Esophagus muscularis mucosa (tissue), 4 donors: Measurements from ENCODE around the gene ENOX1. TPM values are rescaled to one million over a fixed set of nuclear protein-coding genes. Genes with fewer than 3 reads are reported as not detected.

Experiments used
- DNase-seq: peaks from one replicate; pipeline ENCODE4 v3.0.0-alpha.2; 2017; ENCODE audit errors: extremely low spot score
- H3K27ac ChIP-seq, 4 donors: fragments of 200-600 bp; sonication (generic); replicated peaks in 1 of 4; 1 replicate in 3 of 4; 2 replicates in 1 of 4; pipeline ENCODE4 v1.5.1; 2016 to 2019; ENCODE audit warnings: mild to moderate bottlenecking in 1 of 4
- H3K27me3 ChIP-seq, 4 donors: fragments of 200-600 bp; sonication (generic); one replicate each; pipeline versions ENCODE4 v1.5.1 to v1.6.0; 2016 to 2019
- H3K36me3 ChIP-seq, 4 donors: fragments of 200-600 bp; sonication (generic); one replicate each; pipeline ENCODE4 v1.5.1; 2016 to 2019
- H3K4me1 ChIP-seq, 4 donors: fragments of 200-600 bp; sonication (generic); one replicate each; pipeline ENCODE4 v1.5.1; 2016 to 2019
- H3K4me3 ChIP-seq, 4 donors: fragments of 200-600 bp; sonication (generic); 1 replicate in 2 of 4; 2 replicates in 2 of 4; pipeline ENCODE4 v1.5.1; 2016 to 2019; ENCODE audit warnings: mild to moderate bottlenecking in 4 of 4, moderate library complexity in 1 of 4
- H3K9me3 ChIP-seq, 4 donors: fragments of 200-600 bp; sonication (generic); 1 replicate in 3 of 4; 2 replicates in 1 of 4; pipeline ENCODE4 v1.5.1; 2016 to 2019
- CTCF ChIP-seq, 3 experiments: fragments of 200-600 bp in 2 of 3; fragments of 450-650 bp in 1 of 3; sonication (generic) in 2 of 3; IDR thresholded peaks; one replicate each; pipeline ENCODE4 v1.5.1; 2017 to 2019; ENCODE audit warnings: antibody characterized with exemption in 3 of 3, mild to moderate bottlenecking in 2 of 3, moderate library complexity in 1 of 3
- EP300 ChIP-seq: sonication (generic); formaldehyde crosslinking; IDR thresholded peaks from one replicate; pipeline ENCODE4 v1.6.1; 2017; ENCODE audit warnings: antibody characterized with exemption
- POLR2A ChIP-seq: fragments of 450-650 bp; IDR thresholded peaks from one replicate; pipeline ENCODE4 v1.6.1; 2017; ENCODE audit warnings: antibody characterized with exemption, moderate library complexity, mild to moderate bottlenecking, low read depth
- POLR2AphosphoS5 ChIP-seq, 2 donors: sonication (generic); formaldehyde crosslinking; IDR thresholded peaks; one replicate each; pipeline ENCODE4 v1.6.1; 2017; ENCODE audit warnings: antibody characterized with exemption in 2 of 2
- WGBS: methylation state at CpG from one replicate; pipeline ENCODE4 v1.1.5; 2018; 5-methylcytosine and 5-hydroxymethylcytosine counted together
- intact Hi-C: fragments of 100-400 bp; cut with DNase I; formaldehyde crosslinking; loops from one replicate; pipeline ENCODE4 v1.15.1; 2023
- total RNA-seq, 4 donors: library from RNA; depleted of rRNA; stranded (reverse); fragments of >200 nt; gene quantifications; one replicate each; pipeline versions ENCODE4 v1.1.0 to v1.2.1, GENCODE V29; 2016

ENOX1 gene
- total RNA-seq, 4 donors from 2014 or later, result 9.3 to 14.1 (median 12.4) TPM

GRCh38 chr13:43264458-43264857 lies 522.3 kb downstream of the ENOX1 start:
- peaks cover 4 to 13% (median 10%) of the 10 kb centered on the region in 4 donors for H3K4me1 ChIP-seq
- 96% methylated on average over 1 of the region's 1 CpG for WGBS
- no peak for DNase-seq
- H3K4me3 ChIP-seq, result no peak overlapping the region
- intact Hi-C loops, result loop anchor here (10.0 kb wide), 1 partner anchor 520 kb away; the partner anchor contains the start of gene ENOX1
- H3K27me3 ChIP-seq, result no peaks in the 10 kb centered on the region
- no peak overlapping the region for H3K27ac ChIP-seq
- TF ChIP-seq EP300 (no peak), CTCF (IDR thresholded peaks at IDR 0.05) (no peak), POLR2AphosphoS5 (IDR thresholded peaks at IDR 0.05) (no peak), POLR2A (no peak)
- no peaks in the 10 kb centered on the region for H3K9me3 ChIP-seq
- no peaks in the 10 kb centered on the region for H3K36me3 ChIP-seq

- Histone ChIP-seq H3K9me3 (no peaks in the 10 kb centered on the region), H3K27ac (no peak overlapping the region), H3K4me1 (peaks cover 0 to 3% (median under 1%) of the 10 kb centered on the region in 4 donors), H3K4me3 (no peak overlapping the region), H3K36me3 (no peaks in the 10 kb centered on the region), H3K27me3 (no peaks in the 10 kb centered on the region)
- DNase-seq, result peak; percentile 50
- TF ChIP-seq POLR2AphosphoS5 (IDR thresholded peaks at IDR 0.05) (no peak), EP300 (no peak), CTCF (IDR thresholded peaks at IDR 0.05) (no peak), POLR2A (no peak)
- WGBS, result 94% methylated on average over 2 of the region's 2 CpGs
- intact Hi-C loops, result loop anchor here (10.0 kb wide), 1 partner anchor 522 kb away; the partner anchor contains the start of gene ENOX1
These were observed 523.7 kb downstream of the ENOX1 start for GRCh38 chr13:43263047-43263446.

GRCh38 chr13:43260999-43261398 lies 525.8 kb downstream of the ENOX1 start:
- 89% methylated on average over 5 of the region's 5 CpGs for WGBS
- intact Hi-C loops, result loop anchor here (10.0 kb wide), 1 partner anchor 524 kb away; the partner anchor contains the start of gene ENOX1
- TF ChIP-seq CTCF (IDR thresholded peaks at IDR 0.05), result no peak
- no peak for TF ChIP-seq POLR2A
- TF ChIP-seq POLR2AphosphoS5 (IDR thresholded peaks at IDR 0.05), result no peak
- no peak for TF ChIP-seq EP300

GRCh38 chr13:43258771-43259170 lies 528.0 kb downstream of the ENOX1 start:
- TF ChIP-seq POLR2AphosphoS5 (IDR thresholded peaks at IDR 0.05), result no peak
- no peak for TF ChIP-seq POLR2A
- TF ChIP-seq EP300, result no peak
- no peak for TF ChIP-seq CTCF (IDR thresholded peaks at IDR 0.05)
- DNase-seq, result peak; percentile 68
- Histone ChIP-seq H3K27me3 (no peaks in the 10 kb centered on the region), H3K4me3 (no peak overlapping the region), H3K36me3 (no peaks in the 10 kb centered on the region), H3K9me3 (no peaks in the 10 kb centered on the region), H3K27ac (no peak overlapping the region), H3K4me1 (no peaks in the 10 kb centered on the region)
- intact Hi-C loops, result no loop called here
- 93% methylated on average over 1 of the region's 1 CpG for WGBS

More at GRCh38 chr13:43260999-43261398, 525.8 kb downstream of the ENOX1 start:
- Histone ChIP-seq H3K4me1 (no peaks in the 10 kb centered on the region), H3K36me3 (no peaks in the 10 kb centered on the region), H3K27me3 (no peaks in the 10 kb centered on the region), H3K9me3 (no peaks in the 10 kb centered on the region), H3K27ac (no peak overlapping the region), H3K4me3 (no peak overlapping the region)
- peak; percentile 68 for DNase-seq

- no peak for TF ChIP-seq POLR2A
- TF ChIP-seq POLR2AphosphoS5 (IDR thresholded peaks at IDR 0.05), result no peak
- TF ChIP-seq CTCF (IDR thresholded peaks at IDR 0.05), result no peak
- no peak for TF ChIP-seq EP300
- H3K4me1 ChIP-seq, result no peaks in the 10 kb centered on the region
- H3K27ac ChIP-seq, result no peak overlapping the region
- no peak overlapping the region for H3K4me3 ChIP-seq
- intact Hi-C loops, result no loop called here
- no peaks in the 10 kb centered on the region for H3K9me3 ChIP-seq
- no peak for DNase-seq
- no peaks in the 10 kb centered on the region for H3K27me3 ChIP-seq
- no peaks in the 10 kb centered on the region for H3K36me3 ChIP-seq
These were observed 529.0 kb downstream of the ENOX1 start for GRCh38 chr13:43257765-43258164.
